ENCODE results near the gene GGT5.
"Not testable (repeated sequence)": the region's sequence is repeated elsewhere in the genome, so short reads cannot be mapped to it uniquely, and the experiment has no call there.

GGT5 gene

GRCh38 chr22:24188705-24189248, 56.1 kb downstream of the GGT5 start:
- no peak overlapping the region for H3K4me3 ChIP-seq (ENCODE audit: low read length)
- TF ChIP-seq ZNF274 (IDR thresholded peaks at IDR 0.05; ENCODE audit: low read depth, low read length), result no peak

- no peak overlapping the region for H3K4me3 ChIP-seq (ENCODE audit: low read length)
- TF ChIP-seq ZNF274 (IDR thresholded peaks at IDR 0.05; ENCODE audit: low read depth, low read length), result no peak
Measured at GRCh38 chr22:24187731-24188644, 56.9 kb downstream of the GGT5 start.

- no peak overlapping the region for H3K4me3 ChIP-seq (ENCODE audit: low read length)
- TF ChIP-seq ZNF274 (IDR thresholded peaks at IDR 0.05; ENCODE audit: low read depth, low read length), result no peak
Measured at GRCh38 chr22:24186892-24187670, 57.8 kb downstream of the GGT5 start.

GRCh38 chr22:24186352-24186740, 58.5 kb downstream of the GGT5 start:
- TF ChIP-seq ZNF274 (IDR thresholded peaks at IDR 0.05; ENCODE audit: low read depth, low read length), result no peak
- H3K4me3 ChIP-seq (ENCODE audit: low read length), result no peak overlapping the region

- TF ChIP-seq ZNF274 (IDR thresholded peaks at IDR 0.05; ENCODE audit: low read depth, low read length), result no peak
- no peak overlapping the region for H3K4me3 ChIP-seq (ENCODE audit: low read length)
Measured at GRCh38 chr22:24185501-24186351, 59.2 kb downstream of the GGT5 start.

- TF ChIP-seq ZNF274 (IDR thresholded peaks at IDR 0.05; ENCODE audit: low read depth, low read length), result no peak
- H3K4me3 ChIP-seq (ENCODE audit: low read length), result no peak overlapping the region
Measured at GRCh38 chr22:24185001-24185500, 59.8 kb downstream of the GGT5 start.

- no peak for TF ChIP-seq ZNF274 (IDR thresholded peaks at IDR 0.05; ENCODE audit: low read depth, low read length)
- no peak overlapping the region for H3K4me3 ChIP-seq (ENCODE audit: low read length)
Measured at GRCh38 chr22:24184057-24184798, 60.7 kb downstream of the GGT5 start.

GRCh38 chr22:24183321-24184031, 61.4 kb downstream of the GGT5 start:
- H3K4me3 ChIP-seq (ENCODE audit: low read length), result no peak overlapping the region
- TF ChIP-seq ZNF274 (IDR thresholded peaks at IDR 0.05; ENCODE audit: low read depth, low read length), result no peak

- not testable (repeated sequence) for H3K4me3 ChIP-seq (ENCODE audit: low read length)
Measured at GRCh38 chr22:24182900-24183246, 62.0 kb downstream of the GGT5 start.

GRCh38 chr22:24181996-24182899, 62.6 kb downstream of the GGT5 start:
- TF ChIP-seq ZNF274 (IDR thresholded peaks at IDR 0.05; ENCODE audit: low read depth, low read length), result no peak
- H3K4me3 ChIP-seq (ENCODE audit: low read length), result no peak overlapping the region

GRCh38 chr22:24181088-24181995, 63.5 kb downstream of the GGT5 start, which contains the start of gene SUSD2:
SUSD2 (plus strand) TSS chr22:24181487; CDS start chr22:24181520, 33 bp downstream.
- TF ChIP-seq ZNF274 (IDR thresholded peaks at IDR 0.05; ENCODE audit: low read depth, low read length), result no peak
- H3K4me3 ChIP-seq (ENCODE audit: low read length), result no peak within 1 kb of the TSS

Measured in GM08714 (cell line).